ENCODE results near the gene DSCAM. TPM values are rescaled to one million over a fixed set of nuclear protein-coding genes. Genes with fewer than 3 reads are reported as not detected.

DSCAM gene
- total and polyA plus RNA-seq, 2 donors (not counting 3 experiments of a cell fraction or from before 2014, with no cell fraction given): not detected

DNA sequence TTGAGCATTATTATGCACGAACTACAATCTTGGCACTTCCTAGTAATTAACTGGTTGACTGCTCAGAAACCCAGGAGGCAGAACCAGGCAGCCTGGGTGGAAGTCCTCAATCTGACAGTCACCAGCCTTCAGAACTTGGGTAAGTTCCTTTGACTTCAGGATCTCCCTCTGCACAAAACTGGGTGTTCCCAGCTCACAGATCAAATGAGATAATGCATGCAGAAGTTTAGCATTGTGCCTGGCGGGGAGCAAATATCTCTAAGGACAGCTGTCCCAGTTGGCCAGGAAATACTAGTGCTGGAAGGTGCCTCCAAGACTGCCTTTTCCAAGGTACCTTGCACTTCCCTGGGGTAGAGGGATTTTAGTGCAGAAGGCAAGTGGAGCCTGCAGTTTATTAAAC, 684.9 kb downstream of the DSCAM start:
- POLR2A ChIA-PET: no interaction called here
- Histone ChIP-seq H3K27me3 (ENCODE audit: control insufficient read depth in 2 of 2, insufficient read depth in 2 of 2, low read length in 2 of 2) (no peaks in the 10 kb centered on the region), H3K9me1 (replicated peaks; ENCODE audit: control insufficient read depth, extremely low read depth, insufficient read depth, low read length) (no peaks in the 10 kb centered on the region), H3K4me2 (ENCODE audit: insufficient read depth, low read length) (no peak overlapping the region), H3K9ac (replicated peaks; ENCODE audit: extremely low read depth, insufficient read depth, low read length) (no peak overlapping the region), H3K4me1 (ENCODE audit: control insufficient read depth, extremely low read depth, insufficient read depth, low read length) (no peaks in the 10 kb centered on the region), H2AFZ (ENCODE audit: low read depth, low read length) (no peak overlapping the region), H4K20me1 (replicated peaks; ENCODE audit: control insufficient read depth, extremely low read depth, insufficient read depth, low read length) (no peaks in the 10 kb centered on the region), H3K36me3 (ENCODE audit: control insufficient read depth in 2 of 2, extremely low read depth in 1 of 2, insufficient read depth in 2 of 2, low read length in 2 of 2) (no peaks in the 10 kb centered on the region), H3K4me3 (replicated peaks in 1 of 3; ENCODE audit: insufficient read depth in 1 of 3, low read depth in 1 of 3, low read length in 3 of 3) (no peak overlapping the region), H3K9me3 (replicated peaks; ENCODE audit: control insufficient read depth, insufficient read depth, low read length) (peaks cover 8% of the 10 kb centered on the region), H3K27ac (ENCODE audit: insufficient read depth, low read depth, low read length) (no peak overlapping the region), H3K79me2 (ENCODE audit: control insufficient read depth, insufficient read depth, low read length) (no peaks in the 10 kb centered on the region)
- FAIRE-seq: no peak
- DNase-seq (ENCODE audit: low read depth, low spot score): no peak
- intact Hi-C loops (cut with micrococcal nuclease): no loop called here
- dilution Hi-C loops (cut with MboI; ENCODE audit: extremely low pct_ligation_motif_present, low sequenced_read_pairs): no loop called here
- TF ChIP-seq MYC (IDR thresholded peaks at IDR 0.05; ENCODE audit: low read depth, low read length) (no peak), JUN (IDR thresholded peaks at IDR 0.05; ENCODE audit: borderline replicate concordance, insufficient read depth, insufficient read length, low read depth) (no peak), GATA2 (IDR thresholded peaks at IDR 0.05; ENCODE audit: insufficient read depth, insufficient read length, low read depth, low read length) (no peak), FOS (IDR thresholded peaks at IDR 0.05; ENCODE audit: borderline replicate concordance, insufficient read depth, low read length) (no peak), POLR2AphosphoS5 (IDR thresholded peaks at IDR 0.05; ENCODE audit: insufficient read depth, low read depth, low read length) (no peak), POLR2A (IDR thresholded peaks at IDR 0.05; ENCODE audit: low read depth, low read length) (no peak), EZH2 (IDR thresholded peaks at IDR 0.05; ENCODE audit: borderline replicate concordance, low read depth, low read length, severe bottlenecking) (no peak)
- TF ChIP-seq, protein P1, sequence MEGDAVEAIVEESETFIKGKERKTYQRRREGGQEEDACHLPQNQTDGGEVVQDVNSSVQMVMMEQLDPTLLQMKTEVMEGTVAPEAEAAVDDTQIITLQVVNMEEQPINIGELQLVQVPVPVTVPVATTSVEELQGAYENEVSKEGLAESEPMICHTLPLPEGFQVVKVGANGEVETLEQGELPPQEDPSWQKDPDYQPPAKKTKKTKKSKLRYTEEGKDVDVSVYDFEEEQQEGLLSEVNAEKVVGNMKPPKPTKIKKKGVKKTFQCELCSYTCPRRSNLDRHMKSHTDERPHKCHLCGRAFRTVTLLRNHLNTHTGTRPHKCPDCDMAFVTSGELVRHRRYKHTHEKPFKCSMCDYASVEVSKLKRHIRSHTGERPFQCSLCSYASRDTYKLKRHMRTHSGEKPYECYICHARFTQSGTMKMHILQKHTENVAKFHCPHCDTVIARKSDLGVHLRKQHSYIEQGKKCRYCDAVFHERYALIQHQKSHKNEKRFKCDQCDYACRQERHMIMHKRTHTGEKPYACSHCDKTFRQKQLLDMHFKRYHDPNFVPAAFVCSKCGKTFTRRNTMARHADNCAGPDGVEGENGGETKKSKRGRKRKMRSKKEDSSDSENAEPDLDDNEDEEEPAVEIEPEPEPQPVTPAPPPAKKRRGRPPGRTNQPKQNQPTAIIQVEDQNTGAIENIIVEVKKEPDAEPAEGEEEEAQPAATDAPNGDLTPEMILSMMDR (IDR thresholded peaks at IDR 0.05; ENCODE audit: extremely low read depth in 1 of 2, insufficient read depth in 1 of 2, low read depth in 1 of 2, low read length in 2 of 2): no peak
- TF ChIP-seq, protein P2, sequence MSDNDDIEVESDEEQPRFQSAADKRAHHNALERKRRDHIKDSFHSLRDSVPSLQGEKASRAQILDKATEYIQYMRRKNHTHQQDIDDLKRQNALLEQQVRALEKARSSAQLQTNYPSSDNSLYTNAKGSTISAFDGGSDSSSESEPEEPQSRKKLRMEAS (IDR thresholded peaks at IDR 0.05; ENCODE audit: insufficient read depth, insufficient read length): no peak
- CTCF ChIA-PET: no interaction called here
- BruUV-seq (replicated peaks): no TSS peak
